Stimulated activated CD4-positive, alpha-beta T cell treated with anti-CD3 and anti-CD28 coated beads, TNF-alpha, amount 100 ng/mL, for 24 hours (primary cell): ENCODE results near the gene SNTG2.

Experiments
- DNase-seq, 3 experiments: peaks; one replicate each; pipeline ENCODE4 v3.0.0-alpha.2; 2020; ENCODE audit warnings: low read depth in 3 of 3

Gene SNTG2

DNA sequence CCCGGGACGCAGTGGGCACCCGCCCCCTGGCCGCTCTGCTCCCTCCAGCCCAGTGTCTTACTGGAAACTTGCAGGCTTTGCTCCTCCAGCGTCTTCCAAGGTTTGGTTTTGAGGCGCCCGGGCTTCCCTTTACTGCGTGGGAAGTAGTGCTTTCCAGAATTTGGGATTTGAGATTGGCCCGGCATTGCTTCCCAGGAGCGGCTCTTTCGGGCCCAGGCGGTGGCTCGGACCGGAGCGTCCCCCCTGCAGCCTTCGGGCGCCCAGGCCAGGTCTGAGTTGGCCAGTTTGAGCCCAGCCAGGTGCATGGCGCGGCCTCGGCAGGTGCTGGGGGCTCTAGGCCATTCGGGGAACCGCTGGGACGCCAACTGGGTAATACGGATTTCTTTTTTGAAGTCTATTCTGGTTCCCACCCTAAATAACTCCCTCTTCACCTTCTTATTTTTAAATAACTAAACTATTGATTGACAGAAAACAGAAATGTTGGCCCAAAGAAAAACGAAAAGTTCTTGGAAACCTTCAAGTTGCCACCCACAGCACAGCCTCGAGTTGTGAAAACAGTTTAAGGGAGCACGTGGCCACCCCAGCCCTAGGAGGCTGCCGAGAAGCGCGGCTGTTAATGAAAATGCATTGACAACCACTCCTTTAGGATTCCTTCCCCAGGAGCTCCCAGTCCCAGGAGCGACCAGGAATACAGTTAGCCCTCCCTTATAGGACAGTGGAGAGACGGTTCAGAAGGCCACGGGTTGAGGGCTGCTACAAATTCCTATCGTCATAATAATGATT lies 766 bp downstream of the SNTG2 start:
- no peak for DNase-seq

DNA sequence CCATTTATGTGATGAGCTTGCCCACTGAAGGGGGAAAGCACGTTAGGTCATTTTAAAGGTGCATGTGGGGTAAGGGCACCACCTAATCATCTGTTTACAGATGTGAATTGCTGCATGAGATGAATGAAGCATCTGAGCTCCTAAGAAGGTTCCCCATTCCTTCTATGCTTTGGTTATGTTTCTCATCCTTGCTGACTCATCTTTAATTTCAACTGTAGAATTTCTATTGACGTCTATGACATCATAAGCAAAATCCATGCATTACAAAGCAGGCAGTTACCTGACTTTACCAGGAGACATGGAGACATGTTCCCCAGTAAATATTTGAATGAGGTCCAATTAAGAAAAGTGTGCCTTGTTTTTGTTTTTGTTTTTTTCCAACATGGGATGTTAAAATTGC lies 2.8 kb downstream of the SNTG2 start:
- no peak for DNase-seq

- no peak for DNase-seq
Measured at GRCh38 chr2:953975-954686, 3.5 kb downstream of the SNTG2 start.

DNA sequence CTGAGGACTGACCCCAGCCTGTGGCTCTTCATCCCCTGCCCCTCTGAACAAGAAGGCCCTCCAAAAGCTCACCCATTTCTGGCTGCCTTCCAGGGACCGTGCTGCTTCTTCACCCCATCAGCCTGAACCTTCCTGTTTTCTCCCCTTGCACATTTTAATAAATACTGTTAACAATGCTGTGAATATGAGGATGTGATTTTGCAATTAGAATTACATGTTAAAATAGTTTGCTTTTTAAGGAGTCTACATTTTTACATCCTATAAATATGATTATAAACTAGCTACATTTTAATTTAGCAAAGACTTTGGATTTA lies 4.0 kb downstream of the SNTG2 start:
- DNase-seq = no peak

DNA sequence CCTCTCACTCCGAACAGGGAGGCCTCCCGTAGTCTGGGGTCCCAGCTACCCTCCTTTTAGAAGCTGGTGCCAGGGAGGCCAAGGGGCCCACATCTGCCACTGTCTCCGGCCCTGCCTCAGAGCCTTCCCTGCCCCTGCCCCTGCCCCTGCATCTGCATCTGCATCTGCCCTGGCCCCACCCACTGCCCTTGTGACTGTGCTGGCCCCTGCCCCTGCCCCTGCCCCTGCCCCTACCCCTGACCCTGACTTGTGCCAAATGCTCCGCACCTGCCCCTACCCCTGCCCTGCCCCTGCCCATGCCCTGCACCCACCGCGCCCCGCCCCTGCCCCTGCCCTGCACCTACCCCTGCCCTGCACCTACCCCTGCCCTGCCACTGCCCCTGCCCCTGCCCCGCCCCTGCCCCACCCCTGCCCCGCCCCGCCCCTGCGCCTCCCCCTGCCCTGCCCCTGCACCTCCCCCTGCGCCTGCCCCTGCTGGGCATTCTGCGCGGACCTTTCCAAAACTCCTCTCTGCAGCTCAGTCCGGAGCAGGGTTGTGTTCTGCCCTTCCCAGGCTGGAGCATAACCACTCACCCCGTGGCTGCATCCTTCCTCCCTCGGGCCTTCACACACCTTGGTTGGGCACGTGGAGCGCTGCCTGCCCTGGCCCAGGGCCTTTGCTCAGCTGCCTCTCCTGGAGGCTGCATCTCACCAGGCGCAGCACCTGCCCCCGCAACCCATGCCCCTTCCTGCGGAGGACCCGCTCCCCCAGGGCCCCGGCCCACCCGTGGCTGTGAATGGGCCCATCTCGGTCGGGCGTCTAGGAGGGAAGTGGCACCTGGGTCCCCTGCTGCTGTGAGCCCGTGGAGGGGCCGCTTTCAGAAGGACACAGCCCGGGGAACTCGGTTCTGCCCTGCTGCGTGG lies 5.4 kb downstream of the SNTG2 start:
- DNase-seq = no peak

GRCh38 chr2:959457-959856 lies 8.8 kb downstream of the SNTG2 start:
- DNase-seq = no peak

- DNase-seq = no peak
Measured at GRCh38 chr2:960061-960736, 9.6 kb downstream of the SNTG2 start.

GRCh38 chr2:961786-962185 lies 11.1 kb downstream of the SNTG2 start:
- no peak for DNase-seq

DNA sequence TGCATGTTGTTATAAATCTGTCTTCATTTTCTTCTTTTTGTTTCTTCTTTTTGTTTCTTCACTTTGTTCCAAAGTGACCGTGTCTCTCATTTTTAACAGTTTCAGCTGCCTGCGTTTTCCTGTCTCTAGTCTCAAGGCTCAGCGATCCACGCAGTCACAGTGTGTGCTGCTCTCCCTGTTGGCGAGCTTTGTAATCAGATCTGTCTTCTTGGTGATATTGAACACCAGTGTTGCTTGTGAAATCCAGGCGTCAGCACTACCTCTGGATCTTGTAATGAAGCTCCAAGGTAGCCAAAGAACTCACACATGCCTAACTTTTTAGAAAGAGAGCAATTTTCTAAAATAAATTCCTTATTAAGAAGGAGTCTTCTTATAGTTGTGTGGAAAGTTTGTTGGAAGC lies 13.2 kb downstream of the SNTG2 start:
- no peak for DNase-seq

DNA sequence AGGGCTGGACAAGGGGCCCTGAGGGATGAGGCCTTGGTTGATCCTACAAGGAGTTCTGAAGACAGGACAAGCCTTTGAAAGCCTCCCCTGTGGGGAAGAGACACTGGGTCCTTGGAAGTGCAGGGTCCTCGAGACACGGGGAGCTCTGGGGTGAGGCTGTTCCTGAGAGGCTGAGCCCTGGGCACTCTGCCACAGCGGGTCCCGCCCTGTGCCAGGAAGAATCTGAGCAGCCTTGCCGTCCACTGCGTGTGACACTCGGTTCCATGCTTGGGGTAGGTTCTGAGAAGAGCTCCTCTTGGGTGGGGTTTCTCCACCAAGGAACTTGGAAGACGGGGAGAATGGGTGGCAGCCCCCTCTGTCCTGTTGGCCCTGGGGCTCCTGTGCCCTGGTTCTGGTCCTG lies 13.9 kb downstream of the SNTG2 start:
- DNase-seq = no peak

DNA sequence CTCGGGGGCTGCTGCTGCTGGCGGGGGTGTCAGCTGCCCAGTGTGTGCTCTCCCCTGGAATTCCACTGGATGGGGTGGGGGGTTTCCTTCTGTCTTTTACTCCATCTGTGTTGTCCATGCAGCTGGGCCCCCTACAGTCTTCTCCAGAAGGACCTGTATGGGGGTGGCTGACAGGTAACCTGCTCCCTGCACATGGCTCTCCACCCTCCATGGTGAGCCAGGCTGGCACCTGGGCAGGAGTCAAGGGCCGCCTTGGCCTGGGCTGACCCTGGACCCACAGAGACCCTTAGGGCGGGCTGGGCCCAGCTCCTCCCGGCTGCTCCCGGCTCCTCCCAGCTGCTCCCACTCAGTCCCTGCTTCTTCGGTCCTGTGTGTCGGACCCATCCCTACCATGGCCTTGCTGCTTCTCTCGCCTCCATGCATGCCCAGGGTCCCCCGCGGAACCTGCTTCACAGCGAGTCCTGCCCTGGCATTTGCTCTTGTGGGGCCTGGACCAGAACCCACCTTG lies 15.0 kb downstream of the SNTG2 start:
- DNase-seq = no peak

- no peak for DNase-seq
Measured at GRCh38 chr2:973129-973528, 22.5 kb downstream of the SNTG2 start.

DNA sequence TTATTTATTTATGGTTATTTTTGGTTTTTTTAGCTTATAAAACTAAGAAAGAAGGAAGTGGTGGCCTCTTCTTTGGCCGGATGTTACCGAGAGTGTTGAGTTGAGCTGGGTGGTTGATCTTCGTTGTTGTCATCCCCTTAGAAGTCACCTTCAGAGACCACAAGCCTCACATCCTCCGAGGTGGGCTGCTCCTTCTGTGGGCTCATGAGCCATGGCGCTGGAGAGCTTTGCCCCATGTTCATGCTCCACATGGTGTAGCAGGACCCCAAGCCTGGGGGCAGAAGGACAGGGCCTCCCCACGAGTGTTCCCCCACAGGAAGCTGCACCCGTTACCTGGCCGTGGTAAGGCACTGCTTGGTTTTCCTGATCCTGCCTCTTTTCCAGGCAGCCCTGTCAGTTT lies 23.4 kb downstream of the SNTG2 start:
- no peak for DNase-seq

- no peak for DNase-seq
Measured at GRCh38 chr2:974502-974901, 23.9 kb downstream of the SNTG2 start.

DNA sequence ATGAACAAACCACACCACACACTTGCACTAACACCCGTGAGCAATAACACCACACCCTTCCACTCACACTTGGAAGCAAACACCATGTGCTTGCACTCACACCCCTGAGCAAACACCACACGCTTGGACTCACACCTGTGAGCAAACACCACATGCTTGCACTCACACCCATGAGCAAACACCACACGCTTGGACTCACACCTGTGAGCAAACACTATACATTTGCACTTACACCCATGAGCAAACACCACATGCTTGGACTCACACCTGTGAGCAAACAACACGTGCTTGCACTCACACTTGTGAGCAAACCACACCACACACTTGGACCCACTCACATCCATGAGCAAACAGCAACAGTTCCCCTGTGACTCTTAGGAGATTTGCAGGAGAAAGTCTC lies 24.4 kb downstream of the SNTG2 start:
- no peak for DNase-seq

DNA sequence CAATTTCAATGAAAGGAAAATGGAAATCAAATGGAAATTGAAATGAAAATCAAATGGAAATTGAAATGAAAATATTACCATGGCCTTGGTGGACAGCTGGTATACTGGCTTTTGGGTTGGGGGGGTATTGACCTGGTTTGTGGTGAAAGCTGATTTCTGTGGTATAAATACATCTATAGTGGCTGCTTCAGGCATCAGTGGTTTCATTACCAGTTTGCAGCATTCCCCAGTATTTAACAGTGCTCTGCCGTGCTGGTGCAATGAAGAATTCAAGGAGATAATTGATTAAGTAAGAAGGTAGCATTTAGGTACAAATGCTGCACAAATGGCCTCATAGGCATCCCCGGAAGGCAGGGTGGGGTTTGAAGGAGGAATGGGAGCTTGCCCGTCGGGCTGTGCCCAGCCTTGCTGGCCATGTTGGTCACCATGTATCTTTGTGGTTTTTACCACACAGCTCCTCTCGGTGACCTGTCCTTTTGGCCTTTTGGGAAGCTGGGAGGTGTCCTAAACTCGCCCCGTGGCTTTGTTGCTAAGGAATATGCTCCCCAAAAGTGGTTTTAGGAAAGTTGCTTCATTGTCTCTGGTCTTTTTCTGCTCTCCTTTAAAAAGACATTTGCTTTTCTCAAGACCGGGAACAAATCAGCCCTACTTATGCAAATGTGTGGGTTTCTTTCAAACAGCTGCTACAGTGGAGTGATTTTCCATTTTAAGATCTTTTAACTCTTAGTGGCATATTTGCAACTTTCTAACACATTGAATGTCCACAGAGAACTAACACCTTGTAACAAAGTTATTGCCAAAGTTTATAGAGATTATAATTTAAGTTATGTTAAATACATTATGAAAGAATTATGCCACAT lies 28.6 kb downstream of the SNTG2 start:
- DNase-seq = no peak

DNA sequence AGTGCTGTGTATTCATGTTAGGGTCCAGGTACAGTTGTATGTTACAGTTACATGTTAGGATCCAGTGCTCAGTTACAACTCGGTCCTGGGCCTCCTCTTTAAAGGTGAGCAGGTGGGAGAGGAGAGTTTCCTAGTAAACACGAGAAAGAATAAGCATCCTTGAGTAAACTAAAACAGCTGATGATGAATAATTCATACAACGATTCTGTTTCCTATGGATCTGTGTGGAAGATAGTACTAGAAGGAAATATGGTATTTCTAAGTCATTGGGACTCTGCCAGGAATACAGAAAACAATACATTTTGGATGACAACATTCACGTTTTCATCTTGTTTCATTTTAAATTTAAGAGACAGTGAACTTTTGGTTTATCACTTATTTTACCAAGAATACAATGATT lies 29.5 kb downstream of the SNTG2 start:
- no peak for DNase-seq

DNA sequence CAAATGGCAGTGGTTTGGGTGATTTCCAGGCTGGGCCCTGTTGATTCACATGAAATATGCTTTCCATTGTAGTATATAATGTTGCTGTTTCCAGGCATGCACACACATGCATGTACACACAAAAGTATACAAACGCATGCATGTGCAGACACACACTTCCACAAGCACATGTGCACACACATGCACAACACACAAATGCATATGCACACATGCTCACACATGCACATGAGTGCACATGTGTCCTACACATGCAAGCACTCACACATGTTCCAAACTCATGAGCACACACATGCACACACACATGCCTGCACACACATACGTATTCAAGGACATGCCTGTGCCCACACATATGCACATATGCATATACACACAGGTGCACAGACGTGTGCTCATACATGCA lies 30.6 kb downstream of the SNTG2 start:
- no peak for DNase-seq

GRCh38 chr2:981759-982158 lies 31.1 kb downstream of the SNTG2 start:
- no peak for DNase-seq

GRCh38 chr2:985317-985898 lies 34.8 kb downstream of the SNTG2 start:
- DNase-seq = no peak

DNA sequence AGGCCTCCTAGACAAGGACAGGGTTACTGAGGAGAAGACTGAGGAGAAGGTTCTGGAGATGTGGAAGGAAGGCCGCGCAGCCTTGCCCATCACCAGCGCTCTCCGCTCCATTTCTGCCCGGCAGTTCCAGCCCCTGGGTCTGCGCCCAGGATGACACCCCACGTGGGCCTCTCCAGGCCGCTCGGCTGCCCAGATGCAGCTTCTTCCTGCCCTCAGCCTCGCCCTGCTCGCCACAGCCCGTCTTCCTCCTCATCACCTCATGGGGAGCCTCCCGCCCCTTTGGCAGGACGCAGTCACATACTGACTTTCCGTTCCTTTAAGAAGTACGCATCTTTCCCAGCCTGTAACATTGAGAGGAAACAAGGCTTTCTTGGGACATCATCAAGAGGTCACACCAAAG lies 37.1 kb downstream of the SNTG2 start:
- no peak for DNase-seq
